Left renal cortex interstitium (tissue), 4 donors: ENCODE measurements around the gene ADCY1. TPM values are rescaled to one million over a fixed set of nuclear protein-coding genes. Genes with fewer than 3 reads are reported as not detected.

Experiments used
- DNase-seq, 4 donors: peaks; one replicate each; pipeline ENCODE4 v3.0.0-alpha.2; 2013; ENCODE audit warnings: low read depth in 4 of 4, low spot score in 2 of 4, missing footprints in 1 of 4
- polyA plus RNA-seq, 4 donors: library from polyadenylated mRNA; unstranded; fragments of 120-200 nt; gene quantifications; one replicate each; pipeline ENCODE4 v1.2.1, GENCODE V29; 2013; ENCODE audit not compliant: insufficient read length in 4 of 4

ADCY1 gene
- polyA plus RNA-seq, 4 donors, result 3.0 to 4.7 (median 3.2) TPM

GRCh38 chr7:45663167-45663921, 89.2 kb downstream of the ADCY1 start:
- no peak for DNase-seq

GRCh38 chr7:45663965-45664633, 89.9 kb downstream of the ADCY1 start:
- no peak for DNase-seq

- no peak for DNase-seq
Observed at GRCh38 chr7:45665172-45665571, 91.0 kb downstream of the ADCY1 start.

GRCh38 chr7:45670227-45670626, 96.1 kb downstream of the ADCY1 start:
- no peak for DNase-seq

- DNase-seq, result no peak
Observed at GRCh38 chr7:45670717-45671116, 96.5 kb downstream of the ADCY1 start.

GRCh38 chr7:45677311-45677900, 103.2 kb downstream of the ADCY1 start:
- DNase-seq, result no peak

- DNase-seq, result no peak
Observed at GRCh38 chr7:45679516-45679915, 105.3 kb downstream of the ADCY1 start.

- DNase-seq, result no peak
Observed at GRCh38 chr7:45680776-45681175, 106.6 kb downstream of the ADCY1 start.

- DNase-seq, result no peak
Observed at GRCh38 chr7:45681596-45682357, 107.6 kb downstream of the ADCY1 start.

GRCh38 chr7:45682358-45682735, 108.2 kb downstream of the ADCY1 start:
- DNase-seq, result no peak

- no peak for DNase-seq
Observed at GRCh38 chr7:45682836-45683555, 108.8 kb downstream of the ADCY1 start.

GRCh38 chr7:45683556-45684148, 109.5 kb downstream of the ADCY1 start:
- DNase-seq, result no peak

GRCh38 chr7:45684910-45685618, 110.9 kb downstream of the ADCY1 start:
- no peak for DNase-seq

- DNase-seq, result no peak
Observed at GRCh38 chr7:45685619-45686240, 111.6 kb downstream of the ADCY1 start.

- no peak for DNase-seq
Observed at GRCh38 chr7:45686441-45687184, 112.4 kb downstream of the ADCY1 start.

GRCh38 chr7:45687185-45687560, 113.0 kb downstream of the ADCY1 start:
- DNase-seq, result no peak

GRCh38 chr7:45687721-45688120, 113.6 kb downstream of the ADCY1 start:
- DNase-seq, result no peak

GRCh38 chr7:45688382-45688781, 114.2 kb downstream of the ADCY1 start:
- no peak for DNase-seq
